GM21737 (cell line): ENCODE measurements around the gene ENPEP.
"Not testable (repeated sequence)": the region's sequence is repeated elsewhere in the genome, so short reads cannot be mapped to it uniquely, and the experiment has no call there.

ENCODE experiments used
- ATAC-seq: cut with Tn5 transposase; IDR thresholded peaks from one replicate; pipeline ENCODE4 v1.9.1; 2021; ENCODE audit warnings: mild to moderate bottlenecking, moderate library complexity; ENCODE audit not compliant: unreplicated experiment

The ENPEP gene, protein sequence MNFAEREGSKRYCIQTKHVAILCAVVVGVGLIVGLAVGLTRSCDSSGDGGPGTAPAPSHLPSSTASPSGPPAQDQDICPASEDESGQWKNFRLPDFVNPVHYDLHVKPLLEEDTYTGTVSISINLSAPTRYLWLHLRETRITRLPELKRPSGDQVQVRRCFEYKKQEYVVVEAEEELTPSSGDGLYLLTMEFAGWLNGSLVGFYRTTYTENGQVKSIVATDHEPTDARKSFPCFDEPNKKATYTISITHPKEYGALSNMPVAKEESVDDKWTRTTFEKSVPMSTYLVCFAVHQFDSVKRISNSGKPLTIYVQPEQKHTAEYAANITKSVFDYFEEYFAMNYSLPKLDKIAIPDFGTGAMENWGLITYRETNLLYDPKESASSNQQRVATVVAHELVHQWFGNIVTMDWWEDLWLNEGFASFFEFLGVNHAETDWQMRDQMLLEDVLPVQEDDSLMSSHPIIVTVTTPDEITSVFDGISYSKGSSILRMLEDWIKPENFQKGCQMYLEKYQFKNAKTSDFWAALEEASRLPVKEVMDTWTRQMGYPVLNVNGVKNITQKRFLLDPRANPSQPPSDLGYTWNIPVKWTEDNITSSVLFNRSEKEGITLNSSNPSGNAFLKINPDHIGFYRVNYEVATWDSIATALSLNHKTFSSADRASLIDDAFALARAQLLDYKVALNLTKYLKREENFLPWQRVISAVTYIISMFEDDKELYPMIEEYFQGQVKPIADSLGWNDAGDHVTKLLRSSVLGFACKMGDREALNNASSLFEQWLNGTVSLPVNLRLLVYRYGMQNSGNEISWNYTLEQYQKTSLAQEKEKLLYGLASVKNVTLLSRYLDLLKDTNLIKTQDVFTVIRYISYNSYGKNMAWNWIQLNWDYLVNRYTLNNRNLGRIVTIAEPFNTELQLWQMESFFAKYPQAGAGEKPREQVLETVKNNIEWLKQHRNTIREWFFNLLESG

DNA sequence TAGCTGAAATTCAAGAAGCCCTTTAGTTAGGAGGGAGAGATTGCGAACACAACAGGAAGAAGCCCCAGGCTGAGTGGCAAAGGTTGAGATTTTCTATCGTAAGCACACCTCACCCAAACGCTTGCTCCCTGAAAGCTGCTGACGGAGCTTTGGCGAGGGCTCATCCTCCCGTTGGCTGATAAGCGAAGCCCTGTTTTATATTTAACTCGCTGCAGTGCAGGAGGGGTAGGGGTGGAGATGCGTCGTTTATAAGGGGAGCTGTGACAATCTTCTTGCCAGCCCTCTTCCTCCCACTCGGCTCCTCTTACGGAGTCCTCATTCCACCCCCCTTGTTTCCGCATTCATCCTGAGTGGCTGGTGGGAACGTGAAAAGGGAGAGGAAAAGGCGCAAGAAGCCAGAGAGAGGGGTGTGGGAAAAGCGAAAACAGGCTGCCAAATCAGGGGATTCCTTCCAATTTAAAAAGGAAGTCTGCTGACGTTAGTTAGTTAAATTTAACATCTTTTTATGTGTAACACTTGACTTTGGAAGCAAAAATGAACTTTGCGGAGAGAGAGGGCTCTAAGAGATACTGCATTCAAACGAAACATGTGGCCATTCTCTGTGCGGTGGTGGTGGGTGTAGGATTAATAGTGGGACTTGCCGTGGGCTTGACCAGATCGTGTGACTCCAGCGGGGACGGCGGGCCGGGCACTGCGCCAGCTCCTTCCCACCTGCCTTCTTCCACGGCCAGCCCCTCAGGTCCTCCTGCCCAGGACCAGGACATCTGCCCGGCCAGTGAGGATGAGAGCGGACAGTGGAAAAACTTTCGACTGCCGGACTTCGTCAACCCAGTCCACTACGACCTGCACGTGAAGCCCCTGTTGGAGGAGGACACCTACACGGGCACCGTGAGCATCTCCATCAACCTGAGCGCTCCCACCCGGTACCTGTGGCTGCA, at the start of gene ENPEP:
Gene ENPEP (plus strand): TSS at position 275 of the 938 bp plus-strand sequence. CDS start 260 bp downstream, at position 535.
- no peak for ATAC-seq

GRCh38 chr4:110431805-110432204, 44.1 kb upstream of the ENPEP start:
- ATAC-seq = not testable (repeated sequence)

DNA sequence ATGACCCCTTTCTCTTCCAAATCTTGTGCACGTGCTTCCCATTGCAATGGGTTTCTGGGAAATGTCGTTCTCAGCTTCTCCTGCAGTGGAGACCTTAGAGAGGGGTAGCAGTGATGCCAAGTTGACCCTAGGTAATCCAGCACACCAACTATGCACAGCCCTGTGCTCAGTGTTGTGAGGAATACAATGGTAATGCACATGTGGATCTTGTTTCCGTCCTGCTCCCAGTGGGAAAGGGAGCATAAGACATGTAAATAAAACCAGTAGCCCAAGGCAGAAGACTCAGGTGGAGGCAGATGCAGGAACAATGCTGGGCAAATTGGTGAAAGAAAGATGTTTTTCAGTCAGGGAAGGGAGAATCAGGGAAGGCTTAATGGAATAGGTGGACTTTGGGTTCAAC, 38.7 kb upstream of the ENPEP start:
- not testable (repeated sequence) for ATAC-seq

- not testable (repeated sequence) for ATAC-seq
Measured at GRCh38 chr4:110439209-110439608, 36.7 kb upstream of the ENPEP start.

DNA sequence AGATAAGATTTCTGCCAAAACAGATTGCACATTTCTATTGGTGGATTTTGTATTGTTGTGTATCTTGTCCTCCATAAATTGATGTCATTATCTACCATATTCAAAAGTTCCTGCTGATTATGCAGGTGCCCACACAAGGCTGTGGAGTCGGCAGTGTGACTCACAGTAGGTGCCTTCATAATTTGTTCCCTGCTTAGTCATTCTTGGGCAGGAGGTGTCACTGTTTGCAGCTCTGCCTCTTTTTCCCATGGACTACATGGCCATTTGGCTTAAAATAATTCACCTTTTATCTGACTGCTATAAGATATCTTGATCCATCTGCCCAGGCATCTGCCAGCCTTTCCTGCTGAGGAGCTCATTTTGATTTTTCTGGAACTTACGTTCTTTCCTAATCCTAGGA, 33.6 kb upstream of the ENPEP start:
- ATAC-seq = no peak

DNA sequence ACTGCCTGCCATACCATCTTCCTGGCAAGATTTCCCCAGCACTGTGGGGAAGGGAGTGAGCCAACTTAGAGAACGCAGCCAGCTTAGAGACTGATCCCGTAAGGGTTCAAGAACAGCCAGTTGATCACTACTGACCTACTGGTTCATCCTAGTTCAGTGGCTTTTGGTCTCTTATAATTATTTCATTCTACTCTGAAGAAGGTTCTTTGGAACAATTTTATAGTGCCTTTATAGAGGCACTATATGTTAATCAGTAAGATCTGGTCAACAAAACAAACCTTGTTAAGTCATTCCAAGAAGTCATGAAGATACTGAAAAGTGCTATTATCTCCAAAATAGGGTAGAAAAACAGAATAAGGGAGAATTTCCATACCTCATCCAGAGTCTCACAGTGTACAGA, 33.2 kb upstream of the ENPEP start:
- no peak for ATAC-seq

DNA sequence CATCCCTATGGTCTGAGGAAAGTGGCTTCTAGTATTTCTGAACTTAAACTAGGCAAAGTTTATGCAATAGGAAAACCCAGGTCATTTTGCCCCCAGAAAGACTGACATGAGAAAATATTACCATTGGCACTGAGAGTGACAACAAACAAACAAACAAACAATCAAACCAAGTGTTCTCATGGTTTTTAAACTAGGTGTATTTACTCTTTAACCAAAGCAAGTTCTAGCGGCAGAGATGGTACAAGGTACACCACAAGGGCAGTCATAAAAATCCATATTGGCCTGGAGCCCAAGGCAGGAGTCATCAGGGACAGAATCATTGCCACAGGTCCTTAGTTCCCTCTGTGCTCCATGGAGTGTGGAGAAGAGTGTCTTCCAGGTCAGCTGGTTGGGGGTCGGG, 26.0 kb upstream of the ENPEP start:
- ATAC-seq = no peak

DNA sequence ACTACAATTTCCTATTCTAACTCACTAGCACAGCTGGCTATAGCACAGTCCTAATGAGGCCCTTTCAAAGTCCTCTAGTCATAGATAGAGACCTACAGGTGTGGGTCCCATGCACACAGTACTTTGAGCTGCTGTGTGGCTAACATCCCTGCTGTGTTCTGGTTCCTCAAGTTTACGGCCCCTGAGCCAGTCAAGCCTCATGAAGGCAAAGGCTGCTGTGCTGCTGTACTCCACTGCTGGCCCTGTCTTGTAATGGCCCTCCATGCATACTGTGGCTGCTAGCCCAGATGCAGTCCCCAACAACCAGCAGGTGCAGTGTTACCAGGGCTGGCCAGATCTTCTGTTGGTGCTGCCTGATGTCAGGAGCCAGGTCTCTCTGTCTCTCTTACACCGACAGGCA, 23.4 kb upstream of the ENPEP start:
- no peak for ATAC-seq

- no peak for ATAC-seq
Measured at GRCh38 chr4:110454441-110454840, 21.5 kb upstream of the ENPEP start.

- no peak for ATAC-seq
Measured at GRCh38 chr4:110458494-110459266, 17.3 kb upstream of the ENPEP start.

DNA sequence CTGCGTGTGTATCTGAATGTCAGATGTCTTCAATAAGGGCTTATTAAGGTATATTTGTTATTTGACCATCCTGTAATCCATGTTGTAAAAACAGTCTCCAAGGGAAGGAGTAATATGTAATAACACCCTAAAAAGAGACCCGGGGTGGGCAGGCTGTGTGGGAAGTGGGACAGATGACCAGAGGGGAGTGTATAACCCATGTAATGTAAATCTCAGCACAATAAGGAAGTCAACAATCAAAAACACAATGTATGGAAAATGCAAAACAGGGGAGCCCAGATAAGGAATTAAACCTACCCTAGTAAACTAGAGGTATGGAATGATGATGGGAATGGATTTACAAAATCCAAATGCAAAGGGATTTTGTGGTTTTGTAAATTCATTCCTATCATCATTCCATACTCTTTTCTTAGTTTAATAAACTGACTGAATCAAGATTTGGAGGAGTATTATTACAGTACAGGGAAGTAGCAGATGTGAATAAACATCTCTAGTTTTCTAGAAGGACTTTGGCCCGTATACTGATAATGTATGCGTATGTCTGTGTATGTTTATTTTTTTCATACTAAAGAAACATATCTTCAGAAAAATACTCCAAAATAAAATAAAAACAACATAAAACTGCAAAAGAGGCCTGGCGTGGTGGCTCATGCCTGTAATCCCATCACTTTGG, 15.7 kb upstream of the ENPEP start:
- no peak for ATAC-seq

GRCh38 chr4:110467400-110467799, 8.6 kb upstream of the ENPEP start:
- no peak for ATAC-seq

DNA sequence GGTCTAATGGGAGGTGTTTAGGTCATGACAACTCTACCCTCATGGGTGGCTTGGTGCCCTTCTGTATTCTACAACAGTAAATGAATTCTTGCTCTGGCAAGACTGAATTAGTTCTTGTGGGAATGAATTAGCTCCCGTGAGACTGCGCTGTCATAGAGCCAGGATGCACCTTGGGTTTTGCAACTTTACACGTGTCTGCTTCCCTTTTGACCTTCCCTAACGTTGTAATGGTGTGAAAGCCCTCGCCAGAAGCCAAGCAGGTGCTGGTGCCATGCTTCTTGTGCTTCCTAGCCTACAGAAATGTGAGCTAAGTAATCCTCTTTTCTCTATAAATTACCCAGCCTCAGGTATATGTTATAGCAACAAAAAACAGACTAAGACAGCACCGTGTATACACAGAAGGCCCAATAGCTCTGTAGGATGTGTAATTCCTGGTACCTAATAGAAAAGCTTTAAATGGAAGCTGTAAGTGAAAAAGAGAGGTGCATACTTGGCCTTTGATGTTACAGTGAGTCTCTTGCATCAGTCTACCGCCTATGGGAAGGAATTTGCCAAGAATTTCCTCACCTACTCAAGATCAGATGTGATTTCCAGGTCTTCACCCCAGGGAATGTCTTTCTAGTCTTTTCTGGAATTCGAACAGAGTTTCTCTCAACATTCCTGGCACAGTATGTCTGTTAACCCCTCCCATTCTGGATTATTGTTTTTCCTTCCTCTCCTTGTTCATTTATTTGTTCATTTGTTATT, 3.2 kb upstream of the ENPEP start:
- no peak for ATAC-seq

DNA sequence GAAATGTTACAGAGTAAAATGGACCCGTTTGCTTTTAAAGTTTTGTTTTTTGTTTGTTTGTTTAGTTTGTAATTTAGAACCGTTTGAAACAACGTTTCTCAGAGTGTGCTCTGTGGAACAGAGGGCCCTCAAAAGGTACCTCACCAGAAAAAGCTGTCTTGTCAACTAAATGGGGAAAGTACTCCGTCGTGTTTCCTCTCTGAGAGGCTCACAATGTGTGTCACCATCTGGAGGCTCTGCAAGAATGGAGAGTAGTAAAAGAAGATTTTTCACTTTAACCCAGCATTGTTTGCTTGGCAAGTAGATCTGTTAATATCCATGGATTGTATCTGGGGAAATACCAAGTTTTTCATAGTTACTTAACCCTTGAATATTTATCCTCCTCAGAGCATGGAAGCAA, 1.5 kb upstream of the ENPEP start:
- no peak for ATAC-seq

- ATAC-seq = not testable (repeated sequence)
Measured at GRCh38 chr4:110475080-110475479, 875 bp upstream of the ENPEP start.

DNA sequence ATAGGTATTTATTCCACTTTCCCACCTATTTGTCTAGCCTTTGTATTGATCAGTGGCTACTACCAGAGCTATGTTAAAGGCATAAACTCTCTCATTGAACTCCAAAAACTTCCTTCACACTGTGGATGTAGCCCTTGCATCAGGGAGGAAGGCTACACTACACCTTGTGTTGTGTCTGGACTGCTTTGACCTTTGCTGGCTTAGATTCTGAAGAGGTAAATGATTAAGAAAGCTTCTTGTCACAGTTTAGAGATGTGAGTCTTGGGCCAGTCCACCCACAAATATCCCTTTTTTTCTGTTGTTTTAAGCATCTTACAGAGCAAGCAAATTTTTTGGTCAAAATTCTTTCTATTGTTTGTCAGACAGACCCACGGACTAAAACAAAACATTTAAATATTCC, 1.9 kb downstream of the ENPEP start:
- ATAC-seq = no peak

- ATAC-seq = no peak
Measured at GRCh38 chr4:110480031-110480549, 4.1 kb downstream of the ENPEP start.

DNA sequence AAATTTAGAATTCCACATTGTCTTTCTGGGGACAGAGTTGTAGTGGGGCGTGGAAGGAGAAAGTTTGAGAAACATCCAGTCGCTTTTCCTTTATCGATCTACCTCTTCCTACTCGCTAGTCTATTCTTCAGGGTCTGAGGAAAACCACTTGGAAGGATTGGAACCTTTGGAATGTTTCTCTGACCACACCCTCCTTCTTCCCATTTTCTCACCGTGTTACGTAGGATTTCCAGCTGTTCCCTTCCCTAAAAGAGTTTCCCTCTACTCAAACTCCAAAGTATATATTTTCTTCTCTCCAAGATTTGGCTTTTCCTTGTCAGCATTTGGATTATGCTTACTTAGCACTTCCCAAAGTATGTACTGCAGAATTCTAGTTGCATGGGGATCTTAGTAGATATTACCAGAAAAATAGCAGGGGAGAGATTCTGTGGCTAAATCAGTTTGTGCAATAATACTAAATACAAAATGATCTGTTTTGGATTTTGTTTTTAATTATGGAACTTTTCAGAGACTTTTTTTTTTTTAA, 4.9 kb downstream of the ENPEP start:
- ATAC-seq = no peak
